KMS-11 (cell line): ENCODE measurements around the gene SPECC1.

ENCODE experiments used
- H2AFZ ChIP-seq: fragments of 200-600 bp; sonication (generic); 2 replicates; pipeline ENCODE4 v1.6.1; 2016; ENCODE audit warnings: antibody characterized with exemption, mixed run types, low read depth
- H3K27ac ChIP-seq: fragments of 200-600 bp; sonication (generic); 2 replicates; pipeline ENCODE4 v1.6.1; 2016; ENCODE audit warnings: mild to moderate bottlenecking, mixed run types
- H3K27me3 ChIP-seq: fragments of 200-600 bp; sonication (generic); 2 replicates; pipeline ENCODE4 v1.6.1; 2017; ENCODE audit warnings: mild to moderate bottlenecking, low read depth, mixed run types, moderate library complexity; ENCODE audit not compliant: insufficient read depth
- H3K36me3 ChIP-seq: fragments of 200-600 bp; sonication (generic); 2 replicates; pipeline ENCODE4 v1.6.1; 2017; ENCODE audit warnings: mild to moderate bottlenecking, mixed run types; ENCODE audit not compliant: insufficient read depth
- H3K4me1 ChIP-seq: fragments of 200-600 bp; sonication (generic); 2 replicates; pipeline ENCODE4 v1.6.1; 2016; ENCODE audit warnings: mild to moderate bottlenecking, low read depth, mixed run types; ENCODE audit not compliant: poor library complexity, severe bottlenecking
- H3K4me2 ChIP-seq: fragments of 200-600 bp; sonication (generic); 2 replicates; pipeline ENCODE4 v1.7.0; 2016; ENCODE audit warnings: mild to moderate bottlenecking, mixed run types
- H3K4me3 ChIP-seq: fragments of 200-600 bp; sonication (generic); IDR thresholded peaks from 2 replicates; pipeline ENCODE4 v1.6.1; 2017; ENCODE audit warnings: low read depth, low read length, mixed read lengths; ENCODE audit not compliant: insufficient read depth
- H3K79me2 ChIP-seq: fragments of 200-600 bp; sonication (generic); 2 replicates; pipeline ENCODE4 v1.6.1; 2016; ENCODE audit warnings: low read depth, mixed run types; ENCODE audit not compliant: insufficient read depth
- H3K9ac ChIP-seq: fragments of 200-600 bp; sonication (generic); 2 replicates; pipeline ENCODE4 v1.6.1; 2016; ENCODE audit warnings: mild to moderate bottlenecking, mixed run types
- H4K20me1 ChIP-seq: fragments of 200-600 bp; sonication (generic); 2 replicates; pipeline ENCODE4 v1.6.1; 2016; ENCODE audit warnings: mild to moderate bottlenecking, mixed run types; ENCODE audit not compliant: insufficient read depth
- CTCF ChIP-seq: fragments of 200-600 bp; sonication (generic); conservative IDR thresholded peaks from 2 replicates; pipeline ENCODE4 v1.6.1; 2017; ENCODE audit warnings: low read depth, mild to moderate bottlenecking, antibody characterized with exemption, low read length, moderate library complexity, mixed read lengths

The SPECC1 gene

DNA sequence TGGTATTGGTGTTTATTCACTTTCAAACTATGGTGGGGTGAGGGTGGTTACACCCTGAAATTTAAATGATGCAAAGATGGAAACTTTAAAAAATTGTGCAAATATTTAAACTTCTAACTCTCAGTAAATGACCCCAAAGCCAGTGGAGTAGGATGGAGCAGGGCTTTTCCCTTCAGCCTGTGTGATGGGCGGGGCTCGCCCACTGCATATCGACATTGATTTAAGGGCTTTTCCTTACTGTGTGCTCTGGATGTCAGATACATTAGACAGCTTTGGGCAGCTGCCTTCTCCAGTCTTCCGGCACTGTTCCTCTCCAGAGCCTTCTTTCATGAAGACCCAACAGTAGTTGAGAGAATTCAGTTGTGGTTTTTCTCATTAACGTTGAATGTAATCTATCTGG is 99.9 kb downstream of the SPECC1 start:
- no peak overlapping the region for H3K27ac ChIP-seq
- no peak overlapping the region for H3K9ac ChIP-seq
- H3K4me3 ChIP-seq, result no peak overlapping the region
- H2AFZ ChIP-seq, result no peak overlapping the region
- no peaks in the 10 kb centered on the region for H3K27me3 ChIP-seq
- no peak overlapping the region for H3K4me2 ChIP-seq
- no peak for TF ChIP-seq CTCF
- H3K4me1 ChIP-seq, result no peaks in the 10 kb centered on the region
- no peaks in the 10 kb centered on the region for H4K20me1 ChIP-seq
- no peaks in the 10 kb centered on the region for H3K36me3 ChIP-seq
- no peaks in the 10 kb centered on the region for H3K79me2 ChIP-seq

DNA sequence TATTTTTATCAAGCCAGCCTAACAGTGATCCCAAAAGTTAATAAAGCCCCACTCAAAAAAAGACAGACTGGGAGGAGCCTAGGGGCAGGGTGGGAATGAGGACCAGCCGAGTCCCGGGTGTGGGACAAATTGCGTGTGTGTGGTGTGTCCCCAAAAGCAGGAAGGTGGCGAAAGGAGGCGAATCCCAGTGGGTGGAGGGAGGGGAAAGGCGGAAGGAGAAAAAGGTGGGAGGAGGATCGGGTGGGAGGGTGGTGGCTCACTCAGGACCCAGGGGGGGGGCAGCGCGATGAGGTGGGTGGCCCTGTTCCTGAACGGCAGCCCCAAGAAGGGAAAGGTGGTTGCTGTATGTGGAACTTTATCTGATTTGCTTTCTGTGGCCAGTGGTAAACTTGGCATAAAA is 102.4 kb downstream of the SPECC1 start:
- no peaks in the 10 kb centered on the region for H3K36me3 ChIP-seq
- H3K9ac ChIP-seq, result no peak overlapping the region
- no peak overlapping the region for H2AFZ ChIP-seq
- peaks cover 2% of the 10 kb centered on the region for H3K4me1 ChIP-seq
- H3K4me3 ChIP-seq, result no peak overlapping the region
- no peak overlapping the region for H3K27ac ChIP-seq
- H4K20me1 ChIP-seq, result no peaks in the 10 kb centered on the region
- no peaks in the 10 kb centered on the region for H3K79me2 ChIP-seq
- no peak overlapping the region for H3K4me2 ChIP-seq
- no peaks in the 10 kb centered on the region for H3K27me3 ChIP-seq
- no peak for TF ChIP-seq CTCF

GRCh38 chr17:20114466-20114865 is 105.3 kb downstream of the SPECC1 start:
- Histone ChIP-seq H3K36me3 (no peaks in the 10 kb centered on the region), H4K20me1 (no peaks in the 10 kb centered on the region), H3K27me3 (no peaks in the 10 kb centered on the region), H3K9ac (no peak overlapping the region), H3K79me2 (no peaks in the 10 kb centered on the region), H3K4me3 (no peak overlapping the region), H2AFZ (no peak overlapping the region), H3K4me2 (no peak overlapping the region), H3K27ac (no peak overlapping the region), H3K4me1 (peaks cover 8% of the 10 kb centered on the region)
- no peak for TF ChIP-seq CTCF

DNA sequence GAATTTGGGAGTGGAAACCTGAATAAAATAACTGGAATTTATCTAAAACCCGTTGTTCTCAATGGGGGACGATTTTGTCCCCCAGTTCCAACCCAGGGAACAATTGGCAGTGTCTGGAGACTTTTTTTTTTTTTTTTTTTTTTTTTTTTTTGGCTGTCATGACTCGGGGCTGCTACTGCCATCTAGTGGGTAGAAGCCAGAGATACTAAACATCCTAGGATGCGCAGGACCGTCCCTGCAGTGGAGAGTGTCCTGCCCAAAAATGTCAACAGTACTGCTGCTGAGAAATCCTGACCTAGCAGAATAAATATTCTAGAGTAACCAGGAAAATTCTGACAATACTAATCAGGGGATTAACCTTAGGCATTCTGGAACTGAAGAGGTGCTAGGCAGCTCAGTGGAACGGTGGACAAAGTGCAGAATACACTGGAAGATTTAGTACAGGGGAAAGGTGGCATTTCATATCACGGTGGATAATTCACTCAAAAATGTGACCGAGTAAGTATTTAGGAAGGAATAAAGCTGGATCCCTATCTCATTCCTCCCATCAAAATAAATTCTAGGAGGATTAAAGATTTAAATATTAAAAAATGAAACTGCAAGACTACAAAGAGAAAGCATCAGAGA is 107.6 kb downstream of the SPECC1 start:
- Histone ChIP-seq H3K4me2 (no peak overlapping the region), H3K36me3 (no peaks in the 10 kb centered on the region), H3K4me3 (no peak overlapping the region), H3K4me1 (peaks cover 8% of the 10 kb centered on the region), H4K20me1 (no peaks in the 10 kb centered on the region), H3K9ac (no peak overlapping the region), H3K27ac (no peak overlapping the region), H3K79me2 (no peaks in the 10 kb centered on the region), H3K27me3 (no peaks in the 10 kb centered on the region), H2AFZ (no peak overlapping the region)
- TF ChIP-seq CTCF, result peak; percentile 77
